ENCODE measurements around the gene TBC1D16. TPM values are rescaled to one million over a fixed set of nuclear protein-coding genes. Genes with fewer than 3 reads are reported as not detected.
A peak's percentile ranks its signal among the peaks of the same experiment; 100 is the strongest.
"Not testable (repeated sequence)": the region's sequence is repeated elsewhere in the genome, so short reads cannot be mapped to it uniquely, and the experiment has no call there.

Gene TBC1D16
- total and polyA plus RNA-seq, 2 donors (not counting 1 experiment from before 2014, with no cell fraction given), result 8.3 to 30.4 TPM

DNA sequence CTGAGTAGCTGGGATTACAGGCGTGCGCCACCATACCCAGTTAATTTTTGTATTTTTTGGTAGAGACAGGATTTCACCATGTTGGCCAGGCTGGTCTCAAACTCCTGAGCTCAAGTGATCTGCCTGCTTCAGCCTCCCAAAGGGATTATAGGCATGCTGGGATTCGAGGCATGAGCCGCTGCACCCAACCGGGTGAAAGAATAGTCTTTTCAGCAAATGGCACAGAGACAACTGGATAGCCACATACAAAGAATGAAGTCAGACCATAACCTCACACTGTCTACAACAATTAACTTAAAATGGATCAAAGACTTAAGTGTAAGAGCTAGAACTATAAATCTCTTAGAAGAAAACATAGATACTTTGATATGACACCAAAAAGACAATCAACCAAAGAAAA, 67.6 kb downstream of the TBC1D16 start:
- DNase-seq (ENCODE audit: low read depth in 2 of 2), result no peak
- Histone ChIP-seq H2AFZ (ENCODE audit: low read length) (no peak overlapping the region), H4K20me1 (ENCODE audit: control insufficient read depth, extremely low read depth, insufficient read depth, low read length) (no peaks in the 10 kb centered on the region), H3K4me3 (replicated peaks in 1 of 4; ENCODE audit: control extremely low read depth in 1 of 4, insufficient read depth in 1 of 4, low read depth in 3 of 4, low read length in 4 of 4) (no peak overlapping the region), H3K9ac (ENCODE audit: insufficient read depth, low read length) (no peak overlapping the region), H3K4me2 (ENCODE audit: extremely low read depth, insufficient read depth, low read length) (no peak overlapping the region), H3K4me1 (ENCODE audit: control insufficient read depth, extremely low read depth, insufficient read depth, low read length) (peaks cover 2% of the 10 kb centered on the region), H3K79me2 (ENCODE audit: control insufficient read depth, insufficient read depth, low read length) (no peaks in the 10 kb centered on the region), H3K27ac (ENCODE audit: insufficient read depth, low read length) (no peak overlapping the region), H3K27me3 (ENCODE audit: control insufficient read depth, insufficient read depth, low read length) (no peaks in the 10 kb centered on the region), H3K9me3 (ENCODE audit: control insufficient read depth, insufficient read depth, low read depth, low read length) (no peaks in the 10 kb centered on the region), H3K36me3 (ENCODE audit: control insufficient read depth, insufficient read depth, low read length) (no peaks in the 10 kb centered on the region)
- no peak for TF ChIP-seq EZH2 (IDR thresholded peaks at IDR 0.05; ENCODE audit: low read length, missing control alignments)
- TF ChIP-seq, protein P1, sequence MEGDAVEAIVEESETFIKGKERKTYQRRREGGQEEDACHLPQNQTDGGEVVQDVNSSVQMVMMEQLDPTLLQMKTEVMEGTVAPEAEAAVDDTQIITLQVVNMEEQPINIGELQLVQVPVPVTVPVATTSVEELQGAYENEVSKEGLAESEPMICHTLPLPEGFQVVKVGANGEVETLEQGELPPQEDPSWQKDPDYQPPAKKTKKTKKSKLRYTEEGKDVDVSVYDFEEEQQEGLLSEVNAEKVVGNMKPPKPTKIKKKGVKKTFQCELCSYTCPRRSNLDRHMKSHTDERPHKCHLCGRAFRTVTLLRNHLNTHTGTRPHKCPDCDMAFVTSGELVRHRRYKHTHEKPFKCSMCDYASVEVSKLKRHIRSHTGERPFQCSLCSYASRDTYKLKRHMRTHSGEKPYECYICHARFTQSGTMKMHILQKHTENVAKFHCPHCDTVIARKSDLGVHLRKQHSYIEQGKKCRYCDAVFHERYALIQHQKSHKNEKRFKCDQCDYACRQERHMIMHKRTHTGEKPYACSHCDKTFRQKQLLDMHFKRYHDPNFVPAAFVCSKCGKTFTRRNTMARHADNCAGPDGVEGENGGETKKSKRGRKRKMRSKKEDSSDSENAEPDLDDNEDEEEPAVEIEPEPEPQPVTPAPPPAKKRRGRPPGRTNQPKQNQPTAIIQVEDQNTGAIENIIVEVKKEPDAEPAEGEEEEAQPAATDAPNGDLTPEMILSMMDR (conservative IDR thresholded peaks at IDR 0.05 in 1 of 2, IDR thresholded peaks at IDR 0.05 in 1 of 2; ENCODE audit: low read depth in 1 of 2, low read length in 2 of 2), result no peak

DNA sequence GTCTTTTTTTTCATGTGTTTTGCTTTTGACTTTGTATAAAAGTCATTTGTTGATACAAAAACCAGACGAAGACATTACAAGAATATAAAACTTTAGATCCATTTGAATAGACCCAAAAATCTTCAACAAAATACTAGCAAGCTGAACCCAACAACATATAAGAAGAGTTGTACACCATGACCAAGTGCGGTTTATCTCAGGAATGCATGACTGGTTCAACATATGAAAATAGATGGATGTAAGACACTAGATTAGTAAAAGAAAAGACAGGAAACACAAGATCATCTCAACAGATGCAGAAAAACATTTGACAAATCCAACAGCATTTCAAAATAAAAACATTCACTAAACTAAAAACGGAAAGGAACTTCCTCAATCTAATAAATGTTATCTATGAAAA, 69.0 kb downstream of the TBC1D16 start:
- no peaks in the 10 kb centered on the region for H3K27me3 ChIP-seq (ENCODE audit: control insufficient read depth, insufficient read depth, low read length)
- no peak overlapping the region for H3K9ac ChIP-seq (ENCODE audit: insufficient read depth, low read length)
- peaks cover 2% of the 10 kb centered on the region for H3K4me1 ChIP-seq (ENCODE audit: control insufficient read depth, extremely low read depth, insufficient read depth, low read length)
- H3K9me3 ChIP-seq (ENCODE audit: control insufficient read depth, insufficient read depth, low read depth, low read length), result no peaks in the 10 kb centered on the region
- no peak for DNase-seq (ENCODE audit: low read depth in 2 of 2)
- H3K4me3 ChIP-seq (replicated peaks in 1 of 4; ENCODE audit: control extremely low read depth in 1 of 4, insufficient read depth in 1 of 4, low read depth in 3 of 4, low read length in 4 of 4), result no peak overlapping the region
- no peaks in the 10 kb centered on the region for H4K20me1 ChIP-seq (ENCODE audit: control insufficient read depth, extremely low read depth, insufficient read depth, low read length)
- H3K27ac ChIP-seq (ENCODE audit: insufficient read depth, low read length), result no peak overlapping the region
- H2AFZ ChIP-seq (ENCODE audit: low read length), result no peak overlapping the region
- H3K36me3 ChIP-seq (ENCODE audit: control insufficient read depth, insufficient read depth, low read length), result no peaks in the 10 kb centered on the region
- no peaks in the 10 kb centered on the region for H3K79me2 ChIP-seq (ENCODE audit: control insufficient read depth, insufficient read depth, low read length)
- TF ChIP-seq, protein P1 (conservative IDR thresholded peaks at IDR 0.05 in 1 of 2, IDR thresholded peaks at IDR 0.05 in 1 of 2; ENCODE audit: low read depth in 1 of 2, low read length in 2 of 2), result no peak
- TF ChIP-seq EZH2 (IDR thresholded peaks at IDR 0.05; ENCODE audit: low read length, missing control alignments), result no peak
- no peak overlapping the region for H3K4me2 ChIP-seq (ENCODE audit: extremely low read depth, insufficient read depth, low read length)

DNA sequence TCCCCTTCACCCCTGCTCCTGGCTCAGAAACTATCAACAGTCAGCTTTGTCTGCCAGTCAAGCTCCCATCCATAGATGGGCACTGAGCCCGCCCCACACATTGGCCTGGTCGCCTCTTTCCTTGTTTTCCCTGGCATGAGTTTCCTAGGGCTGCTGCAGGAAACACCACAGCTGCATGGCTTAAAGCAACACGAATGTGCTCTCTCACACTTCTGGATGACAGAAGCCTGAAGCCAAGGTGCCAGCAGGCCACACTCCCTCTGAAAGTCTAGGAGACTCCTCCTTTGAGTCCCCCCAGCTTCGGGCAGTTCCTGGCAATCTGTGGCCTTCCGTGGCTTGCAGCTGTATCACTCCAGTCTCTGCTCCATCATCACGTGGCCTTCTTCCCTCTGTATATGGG, 69.9 kb downstream of the TBC1D16 start:
- Histone ChIP-seq H3K4me2 (ENCODE audit: extremely low read depth, insufficient read depth, low read length) (no peak overlapping the region), H3K9me3 (ENCODE audit: control insufficient read depth, insufficient read depth, low read depth, low read length) (no peaks in the 10 kb centered on the region), H4K20me1 (ENCODE audit: control insufficient read depth, extremely low read depth, insufficient read depth, low read length) (no peaks in the 10 kb centered on the region), H3K27ac (ENCODE audit: insufficient read depth, low read length) (no peak overlapping the region), H3K4me1 (ENCODE audit: control insufficient read depth, extremely low read depth, insufficient read depth, low read length) (peaks cover 2% of the 10 kb centered on the region), H2AFZ (ENCODE audit: low read length) (no peak overlapping the region), H3K27me3 (ENCODE audit: control insufficient read depth, insufficient read depth, low read length) (no peaks in the 10 kb centered on the region), H3K36me3 (ENCODE audit: control insufficient read depth, insufficient read depth, low read length) (no peaks in the 10 kb centered on the region), H3K79me2 (ENCODE audit: control insufficient read depth, insufficient read depth, low read length) (no peaks in the 10 kb centered on the region), H3K4me3 (replicated peaks in 1 of 4; ENCODE audit: control extremely low read depth in 1 of 4, insufficient read depth in 1 of 4, low read depth in 3 of 4, low read length in 4 of 4) (no peak overlapping the region), H3K9ac (ENCODE audit: insufficient read depth, low read length) (no peak overlapping the region)
- DNase-seq (ENCODE audit: low read depth in 2 of 2), result peak in 1 of 2 donors; percentile 35
- TF ChIP-seq, protein P1 (conservative IDR thresholded peaks at IDR 0.05 in 1 of 2, IDR thresholded peaks at IDR 0.05 in 1 of 2; ENCODE audit: low read depth in 1 of 2, low read length in 2 of 2), result no peak
- no peak for TF ChIP-seq EZH2 (IDR thresholded peaks at IDR 0.05; ENCODE audit: low read length, missing control alignments)

DNA sequence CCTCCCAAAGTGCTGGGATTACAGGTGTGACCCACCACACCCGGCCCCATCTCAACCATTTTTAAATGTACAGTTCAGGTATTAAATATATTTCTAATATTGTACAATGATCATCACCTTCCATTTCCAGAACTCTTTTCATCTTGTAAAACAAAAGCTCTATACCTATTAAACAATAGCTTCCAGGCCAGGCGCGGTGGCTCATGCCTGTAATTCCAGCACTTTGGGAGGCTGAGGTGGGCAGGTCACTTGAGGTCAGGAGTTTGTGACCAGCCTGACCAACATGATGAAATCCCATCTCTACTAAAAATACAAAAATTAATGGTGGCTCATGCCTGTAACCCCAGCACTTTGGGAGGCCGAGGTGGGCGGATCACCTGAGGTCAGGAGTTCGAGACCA, 73.2 kb downstream of the TBC1D16 start:
- not testable (repeated sequence) for H3K9ac ChIP-seq (ENCODE audit: insufficient read depth, low read length); H2AFZ ChIP-seq (ENCODE audit: low read length); H3K4me3 ChIP-seq (replicated peaks in 1 of 4; ENCODE audit: control extremely low read depth in 1 of 4, insufficient read depth in 1 of 4, low read depth in 3 of 4, low read length in 4 of 4); H3K9me3 ChIP-seq (ENCODE audit: control insufficient read depth, insufficient read depth, low read depth, low read length); H3K27me3 ChIP-seq (ENCODE audit: control insufficient read depth, insufficient read depth, low read length); H3K4me2 ChIP-seq (ENCODE audit: extremely low read depth, insufficient read depth, low read length); H3K79me2 ChIP-seq (ENCODE audit: control insufficient read depth, insufficient read depth, low read length); H4K20me1 ChIP-seq (ENCODE audit: control insufficient read depth, extremely low read depth, insufficient read depth, low read length); H3K27ac ChIP-seq (ENCODE audit: insufficient read depth, low read length); H3K36me3 ChIP-seq (ENCODE audit: control insufficient read depth, insufficient read depth, low read length); DNase-seq (ENCODE audit: low read depth in 2 of 2); H3K4me1 ChIP-seq (ENCODE audit: control insufficient read depth, extremely low read depth, insufficient read depth, low read length)

DNA sequence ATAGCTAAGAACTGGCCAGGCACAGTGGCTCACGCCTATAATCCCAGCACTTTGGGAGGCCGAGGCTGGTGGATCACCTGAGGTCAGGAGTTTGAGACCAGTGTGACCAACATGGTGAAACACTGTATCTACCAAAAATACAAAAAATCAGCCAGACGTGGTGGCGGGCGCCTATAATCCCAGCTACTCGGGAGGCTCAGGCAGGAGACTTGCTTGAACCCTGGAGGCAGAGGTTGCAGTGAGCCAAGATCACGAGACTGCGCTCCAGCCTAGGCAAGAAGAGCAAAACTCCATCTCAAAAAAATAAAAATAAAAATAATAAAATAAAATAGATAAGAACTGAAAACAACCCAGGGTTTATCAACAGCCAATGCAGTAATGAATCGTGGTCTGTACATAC, 74.1 kb downstream of the TBC1D16 start:
- not testable (repeated sequence) for DNase-seq (ENCODE audit: low read depth in 2 of 2); H3K36me3 ChIP-seq (ENCODE audit: control insufficient read depth, insufficient read depth, low read length); H3K27me3 ChIP-seq (ENCODE audit: control insufficient read depth, insufficient read depth, low read length); H3K27ac ChIP-seq (ENCODE audit: insufficient read depth, low read length); H3K4me1 ChIP-seq (ENCODE audit: control insufficient read depth, extremely low read depth, insufficient read depth, low read length); H3K9ac ChIP-seq (ENCODE audit: insufficient read depth, low read length); H3K79me2 ChIP-seq (ENCODE audit: control insufficient read depth, insufficient read depth, low read length); H4K20me1 ChIP-seq (ENCODE audit: control insufficient read depth, extremely low read depth, insufficient read depth, low read length); H3K9me3 ChIP-seq (ENCODE audit: control insufficient read depth, insufficient read depth, low read depth, low read length); H3K4me3 ChIP-seq (replicated peaks in 1 of 4; ENCODE audit: control extremely low read depth in 1 of 4, insufficient read depth in 1 of 4, low read depth in 3 of 4, low read length in 4 of 4); H2AFZ ChIP-seq (ENCODE audit: low read length); H3K4me2 ChIP-seq (ENCODE audit: extremely low read depth, insufficient read depth, low read length)
